ENCODE measurements around the gene USO1.

USO1 gene

GRCh38 chr4:75737398-75737797 is 13.0 kb downstream of the USO1 start:
- peaks cover 12% of the 10 kb centered on the region; the same call in 1 of the 2 replicates for H3K79me2 ChIP-seq (ENCODE audit: insufficient read depth, low read depth)
- H3K4me1 ChIP-seq (ENCODE audit: low read depth, poor library complexity, severe bottlenecking), result no peaks in the 10 kb centered on the region

GRCh38 chr4:75741027-75741426 is 16.6 kb downstream of the USO1 start:
- no peak overlapping the region for H3K4me2 ChIP-seq
- H3K9ac ChIP-seq, result no peak overlapping the region
- H3K4me3 ChIP-seq (IDR thresholded peaks at IDR 0.05; ENCODE audit: insufficient read depth, low read depth, low read length), result no peak overlapping the region
- no peaks in the 10 kb centered on the region for H3K36me3 ChIP-seq (ENCODE audit: insufficient read depth)
- H3K4me1 ChIP-seq (ENCODE audit: low read depth, poor library complexity, severe bottlenecking), result no peaks in the 10 kb centered on the region
- H3K27ac ChIP-seq, result no peak overlapping the region
- H4K20me1 ChIP-seq (ENCODE audit: insufficient read depth), result no peaks in the 10 kb centered on the region
- TF ChIP-seq CTCF (conservative IDR thresholded peaks at IDR 0.05; ENCODE audit: low read depth, low read length), result no peak
- peaks cover 11% of the 10 kb centered on the region; the same call in 1 of the 2 replicates for H3K79me2 ChIP-seq (ENCODE audit: insufficient read depth, low read depth)
- no peak overlapping the region for H2AFZ ChIP-seq (ENCODE audit: low read depth)
- H3K27me3 ChIP-seq (ENCODE audit: insufficient read depth, low read depth), result no peaks in the 10 kb centered on the region

More at GRCh38 chr4:75737398-75737797, 13.0 kb downstream of the USO1 start:
- Histone ChIP-seq H3K27me3 (ENCODE audit: insufficient read depth, low read depth) (no peaks in the 10 kb centered on the region), H3K27ac (no peak overlapping the region), H3K4me3 (IDR thresholded peaks at IDR 0.05; ENCODE audit: insufficient read depth, low read depth, low read length) (no peak overlapping the region), H3K36me3 (ENCODE audit: insufficient read depth) (no peaks in the 10 kb centered on the region), H4K20me1 (ENCODE audit: insufficient read depth) (no peaks in the 10 kb centered on the region; the same call in 1 of the 2 replicates), H3K4me2 (no peak overlapping the region), H3K9ac (no peak overlapping the region), H2AFZ (ENCODE audit: low read depth) (no peak overlapping the region)
- no peak for TF ChIP-seq CTCF (conservative IDR thresholded peaks at IDR 0.05; ENCODE audit: low read depth, low read length)

- no peak overlapping the region for H3K4me3 ChIP-seq (IDR thresholded peaks at IDR 0.05; ENCODE audit: insufficient read depth, low read depth, low read length)
- no peak overlapping the region for H3K27ac ChIP-seq
- no peaks in the 10 kb centered on the region for H3K4me1 ChIP-seq (ENCODE audit: low read depth, poor library complexity, severe bottlenecking)
- no peak overlapping the region for H2AFZ ChIP-seq (ENCODE audit: low read depth)
- peaks cover 11% of the 10 kb centered on the region; the same call in 1 of the 2 replicates for H3K79me2 ChIP-seq (ENCODE audit: insufficient read depth, low read depth)
- H3K36me3 ChIP-seq (ENCODE audit: insufficient read depth), result no peaks in the 10 kb centered on the region
- no peak overlapping the region for H3K4me2 ChIP-seq
- no peak for TF ChIP-seq CTCF (conservative IDR thresholded peaks at IDR 0.05; ENCODE audit: low read depth, low read length)
- H3K27me3 ChIP-seq (ENCODE audit: insufficient read depth, low read depth), result no peaks in the 10 kb centered on the region
- no peaks in the 10 kb centered on the region for H4K20me1 ChIP-seq (ENCODE audit: insufficient read depth)
- no peak overlapping the region for H3K9ac ChIP-seq
Measured at GRCh38 chr4:75742451-75742850, 18.1 kb downstream of the USO1 start.

GRCh38 chr4:75745161-75745560 is 20.8 kb downstream of the USO1 start:
- H3K4me2 ChIP-seq, result no peak overlapping the region
- H3K4me1 ChIP-seq (ENCODE audit: low read depth, poor library complexity, severe bottlenecking), result no peaks in the 10 kb centered on the region
- no peaks in the 10 kb centered on the region for H3K36me3 ChIP-seq (ENCODE audit: insufficient read depth)
- H3K27ac ChIP-seq, result no peak overlapping the region
- H3K4me3 ChIP-seq (IDR thresholded peaks at IDR 0.05; ENCODE audit: insufficient read depth, low read depth, low read length), result no peak overlapping the region
- TF ChIP-seq CTCF (conservative IDR thresholded peaks at IDR 0.05; ENCODE audit: low read depth, low read length), result no peak
- no peaks in the 10 kb centered on the region for H4K20me1 ChIP-seq (ENCODE audit: insufficient read depth)
- H3K27me3 ChIP-seq (ENCODE audit: insufficient read depth, low read depth), result no peaks in the 10 kb centered on the region
- H3K79me2 ChIP-seq (ENCODE audit: insufficient read depth, low read depth), result peaks cover 11% of the 10 kb centered on the region; the same call in 1 of the 2 replicates
- H3K9ac ChIP-seq, result no peak overlapping the region
- no peak overlapping the region for H2AFZ ChIP-seq (ENCODE audit: low read depth)

Measured in KMS-11 (cell line).